ENCODE results near the gene CDH13. TPM values are rescaled to one million over a fixed set of nuclear protein-coding genes. Genes with fewer than 3 reads are reported as not detected.

Gene CDH13
- total and polyA plus RNA-seq, 2 of the 8 experiments (the other 6 are each of a cell fraction or from before 2014, with no cell fraction given) = 2.3 to 2.4 TPM

- TF ChIP-seq JUN (IDR thresholded peaks at IDR 0.05; ENCODE audit: low read depth, low read length) (no peak), SIX5 (IDR thresholded peaks at IDR 0.05; ENCODE audit: low read depth, low read length) (no peak), USF2 (IDR thresholded peaks at IDR 0.05; ENCODE audit: low read length) (no peak), ZNF274 (IDR thresholded peaks at IDR 0.05; ENCODE audit: borderline replicate concordance, extremely low read depth, low read length) (no peak), CTBP2 (IDR thresholded peaks at IDR 0.05; ENCODE audit: borderline replicate concordance, insufficient read depth, insufficient read length, low read length) (no peak)
Measured at GRCh38 chr16:83113317-83113716, 486.5 kb downstream of the CDH13 start (continued).
